Activated T-helper 1 cell treated with Interleukin-2 at 50 U/mL for 16 hours (primary cell): ENCODE results near the gene NEK6.

Experiments used
- DNase-seq: peaks from one replicate; pipeline ENCODE4 v3.0.0-alpha.2; 2020; ENCODE audit warnings: low read depth

The NEK6 gene

GRCh38 chr9:124296796-124297550 lies 39.2 kb downstream of the NEK6 start:
- DNase-seq: no peak

DNA sequence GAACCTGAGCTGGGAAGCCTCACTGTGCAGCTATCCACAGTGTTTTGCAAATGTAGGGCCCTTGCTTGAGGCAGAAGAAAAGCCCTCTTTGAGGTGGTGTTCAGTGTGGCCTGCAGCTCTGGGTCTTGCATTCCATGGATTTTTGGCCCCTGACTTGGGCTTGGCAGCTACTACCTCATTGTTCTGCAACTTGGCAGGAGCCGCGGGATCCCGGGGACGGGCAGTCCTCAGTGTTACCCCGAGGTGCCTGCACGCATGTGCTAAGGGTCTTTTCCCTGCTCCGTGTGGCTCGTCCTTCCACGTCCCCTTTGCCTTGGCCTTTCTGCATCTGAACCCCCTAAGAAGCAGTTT lies 39.8 kb downstream of the NEK6 start:
- DNase-seq: no peak

DNA sequence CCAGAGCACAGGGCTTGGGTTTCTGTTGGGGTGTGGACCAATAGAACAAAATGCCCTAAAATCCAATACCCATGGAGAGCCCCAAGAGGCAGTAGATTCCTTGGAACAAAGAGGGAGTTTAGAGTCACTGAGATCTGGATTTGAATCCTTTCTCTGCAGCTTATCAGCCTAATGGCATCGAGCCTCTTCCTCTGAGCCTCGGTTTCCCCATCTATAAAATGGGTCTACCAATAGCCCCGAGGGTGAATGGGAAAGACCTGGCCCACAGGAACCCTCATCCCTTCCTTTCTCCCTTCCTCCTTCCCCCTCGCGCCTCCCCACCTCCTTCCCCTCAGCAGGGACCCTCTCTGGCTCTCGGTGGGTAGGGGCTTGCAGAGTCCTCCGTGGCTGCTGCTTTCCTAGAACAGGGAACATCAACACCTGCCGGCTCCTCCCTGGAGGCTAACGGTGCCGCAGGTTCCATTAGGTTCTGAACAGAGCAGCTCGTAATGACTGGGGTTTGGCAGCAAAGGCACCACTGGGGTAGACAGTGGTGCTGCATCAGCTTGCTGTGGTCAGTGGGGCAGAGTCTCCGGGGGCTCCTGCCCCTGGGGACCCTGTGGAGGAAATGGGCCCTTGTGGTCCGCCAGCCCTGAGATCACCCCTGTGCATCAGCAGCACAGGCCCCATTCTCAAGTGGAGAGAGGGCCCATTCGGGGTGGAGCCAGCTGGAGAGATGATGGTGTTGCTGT lies 40.3 kb downstream of the NEK6 start:
- no peak for DNase-seq

GRCh38 chr9:124298646-124299235 lies 41.0 kb downstream of the NEK6 start:
- DNase-seq: no peak

DNA sequence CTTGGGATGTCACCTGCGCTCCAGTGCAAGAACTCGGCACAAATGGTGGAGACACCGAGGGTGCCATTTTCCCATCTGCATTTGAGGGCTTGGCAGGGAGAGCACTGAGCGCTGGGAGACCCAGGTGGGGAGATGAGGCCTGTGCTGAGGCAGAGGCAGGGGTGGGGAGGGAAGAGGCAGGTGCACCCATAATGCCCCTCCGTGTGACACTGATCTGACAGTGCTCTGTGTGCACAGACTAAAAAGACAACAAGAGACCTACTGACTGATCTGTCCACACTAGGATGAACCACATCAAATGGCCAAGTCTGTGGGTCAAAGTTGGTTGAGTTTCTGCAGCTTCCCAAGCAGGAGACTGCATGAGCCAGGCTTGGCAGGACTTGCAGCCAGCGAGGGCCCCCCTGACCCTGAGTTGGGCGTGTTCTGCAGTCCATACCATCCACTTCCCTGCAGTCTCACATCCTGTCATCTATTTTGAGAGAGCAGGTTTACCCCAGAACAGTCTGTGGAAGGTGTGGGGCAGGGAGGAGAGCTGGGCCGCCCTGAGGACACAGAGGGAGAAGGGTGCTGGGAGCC lies 41.9 kb downstream of the NEK6 start:
- DNase-seq: no peak

DNA sequence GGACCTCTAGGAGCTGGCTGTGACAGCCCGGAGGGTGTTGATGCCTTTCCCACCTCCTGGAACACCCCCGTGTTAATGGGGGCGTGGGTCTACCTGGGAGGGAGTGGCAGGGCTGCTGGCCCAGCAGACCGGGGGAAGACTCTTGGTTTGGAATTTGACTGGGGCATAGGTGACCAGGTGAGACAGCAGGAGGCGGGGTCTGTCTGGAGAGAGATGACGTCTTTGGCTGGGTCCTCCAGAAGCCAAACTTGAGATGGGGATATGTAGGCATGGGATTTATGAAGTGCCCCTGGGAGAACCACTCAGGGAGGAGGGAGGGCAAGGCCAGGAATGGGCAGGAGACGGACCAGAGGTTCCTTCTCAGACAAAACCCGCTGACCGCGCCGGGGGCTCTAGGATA lies 42.6 kb downstream of the NEK6 start:
- no peak for DNase-seq

- DNase-seq: no peak
These were observed 45.2 kb downstream of the NEK6 start for GRCh38 chr9:124302921-124303320.

- DNase-seq: no peak
These were observed 46.0 kb downstream of the NEK6 start for GRCh38 chr9:124303762-124304161.

GRCh38 chr9:124304285-124304684 lies 46.5 kb downstream of the NEK6 start:
- no peak for DNase-seq

GRCh38 chr9:124306098-124306735 lies 48.5 kb downstream of the NEK6 start:
- DNase-seq: no peak

GRCh38 chr9:124307379-124308030 lies 49.8 kb downstream of the NEK6 start:
- no peak for DNase-seq

- DNase-seq: no peak
These were observed 51.1 kb downstream of the NEK6 start for GRCh38 chr9:124308606-124309491.

- DNase-seq: no peak
These were observed 51.9 kb downstream of the NEK6 start for GRCh38 chr9:124309667-124310084.

DNA sequence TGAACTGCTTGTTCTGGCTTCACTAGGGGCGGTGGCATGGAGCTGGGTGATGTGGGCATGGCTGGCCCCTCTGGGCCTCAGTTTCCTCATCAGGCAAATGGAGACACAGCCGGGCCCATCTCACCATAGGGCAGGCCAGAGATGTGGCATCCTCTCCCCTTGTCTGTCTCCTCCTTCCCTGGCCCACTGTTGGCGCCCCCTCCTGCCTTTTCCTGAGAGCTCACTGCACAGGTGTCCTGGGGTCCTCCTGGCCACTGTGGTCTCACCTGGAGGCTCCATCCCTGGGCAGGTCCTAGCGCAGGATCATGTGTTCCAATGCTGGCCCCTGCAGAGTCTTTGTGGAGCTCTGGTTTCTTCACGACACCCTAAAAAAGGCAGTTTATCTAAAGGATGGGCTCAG lies 53.5 kb downstream of the NEK6 start:
- DNase-seq: no peak

DNA sequence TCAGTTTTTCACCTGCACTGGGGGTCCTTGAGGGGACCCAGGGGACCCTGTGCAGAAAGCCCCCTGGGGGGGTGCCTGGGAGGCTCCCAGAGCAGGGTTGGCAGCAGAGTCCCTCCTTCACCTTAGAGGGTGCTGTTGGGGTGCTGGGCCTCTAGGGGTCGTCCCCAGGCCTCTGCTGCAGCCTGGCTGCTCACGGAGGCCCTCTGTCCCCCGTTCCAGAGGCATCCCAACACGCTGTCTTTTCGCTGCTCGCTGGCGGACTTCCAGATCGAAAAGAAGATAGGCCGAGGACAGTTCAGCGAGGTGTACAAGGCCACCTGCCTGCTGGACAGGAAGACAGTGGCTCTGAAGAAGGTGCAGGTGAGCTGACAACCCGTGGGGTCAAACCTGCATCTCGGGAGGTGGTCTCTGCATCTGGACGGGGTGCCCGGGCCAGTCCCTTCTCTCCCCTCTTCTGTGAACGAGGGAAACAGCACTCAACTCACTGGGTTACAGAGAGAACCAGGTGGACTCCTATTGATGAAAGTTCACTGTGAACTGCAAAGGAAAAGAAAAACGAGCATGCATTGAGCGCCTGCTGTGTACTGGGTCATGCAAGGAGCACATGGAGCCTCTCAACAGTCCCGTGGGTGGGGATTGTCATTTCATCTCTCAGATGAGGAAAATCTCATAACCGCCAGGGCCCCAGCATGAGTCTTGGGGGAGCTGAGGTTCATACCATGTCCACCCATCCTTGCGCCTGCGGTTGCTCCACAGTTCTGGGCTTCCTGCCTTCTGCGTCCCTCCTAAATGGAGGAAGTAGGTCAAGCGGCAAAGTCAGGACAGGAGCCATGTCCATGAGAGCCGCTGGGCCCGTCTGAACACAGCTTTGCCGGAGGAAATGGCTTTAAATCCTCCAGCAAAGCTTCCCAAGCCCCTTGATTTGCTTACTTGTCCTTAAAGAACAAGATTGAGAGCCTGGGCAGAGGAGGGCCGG lies 54.8 kb downstream of the NEK6 start:
- no peak for DNase-seq

DNA sequence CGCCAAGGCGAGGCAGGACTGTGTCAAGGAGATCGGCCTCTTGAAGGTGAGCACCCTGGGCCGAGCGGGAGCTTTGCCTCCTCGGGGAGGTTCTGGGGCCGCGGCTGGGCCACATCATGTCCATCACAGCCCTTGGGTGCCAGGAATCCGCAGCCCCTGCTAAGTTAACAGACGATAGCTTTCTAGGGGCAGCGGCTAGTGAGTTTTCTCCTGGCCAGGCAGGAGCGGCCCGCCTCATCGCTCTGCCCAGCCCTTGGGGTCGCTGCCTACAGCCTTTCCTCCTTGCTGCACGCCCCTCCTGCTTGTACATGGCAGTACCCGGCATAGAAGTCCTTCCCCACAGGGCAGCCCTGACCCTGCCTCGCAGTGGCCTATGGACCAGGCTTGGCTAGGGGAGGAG lies 56.2 kb downstream of the NEK6 start:
- no peak for DNase-seq

GRCh38 chr9:124315882-124316281 lies 58.1 kb downstream of the NEK6 start:
- DNase-seq: no peak

GRCh38 chr9:124320062-124320973 lies 62.6 kb downstream of the NEK6 start:
- no peak for DNase-seq

GRCh38 chr9:124321416-124321815 lies 63.7 kb downstream of the NEK6 start:
- no peak for DNase-seq
